ENCODE results near the gene GPR22. TPM values are rescaled to one million over a fixed set of nuclear protein-coding genes. Genes with fewer than 3 reads are reported as not detected.

GPR22 gene
- total and polyA plus RNA-seq, 2 of the 4 experiments (the other 2 are of a cell fraction) = not detected

DNA sequence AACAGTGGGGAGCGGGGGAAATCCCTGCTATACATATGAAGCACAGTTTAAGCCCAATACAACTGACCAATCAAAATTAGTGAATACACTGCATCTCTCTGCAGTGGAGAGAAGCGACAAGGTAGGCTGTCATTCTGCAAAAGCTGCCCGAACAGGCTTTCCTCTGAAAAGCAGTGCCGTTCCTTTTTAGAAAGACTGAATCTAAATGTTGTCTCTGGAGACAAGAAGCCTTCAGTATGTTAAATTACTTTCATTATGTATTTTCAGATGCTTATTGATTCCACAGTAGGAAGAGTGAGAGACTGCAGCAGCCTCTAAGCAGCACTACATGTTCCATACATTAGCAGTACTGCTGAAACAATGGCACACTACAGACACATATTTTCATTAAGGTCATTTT, at the start of gene GPR22 (continued):
- TF ChIP-seq, protein P1, sequence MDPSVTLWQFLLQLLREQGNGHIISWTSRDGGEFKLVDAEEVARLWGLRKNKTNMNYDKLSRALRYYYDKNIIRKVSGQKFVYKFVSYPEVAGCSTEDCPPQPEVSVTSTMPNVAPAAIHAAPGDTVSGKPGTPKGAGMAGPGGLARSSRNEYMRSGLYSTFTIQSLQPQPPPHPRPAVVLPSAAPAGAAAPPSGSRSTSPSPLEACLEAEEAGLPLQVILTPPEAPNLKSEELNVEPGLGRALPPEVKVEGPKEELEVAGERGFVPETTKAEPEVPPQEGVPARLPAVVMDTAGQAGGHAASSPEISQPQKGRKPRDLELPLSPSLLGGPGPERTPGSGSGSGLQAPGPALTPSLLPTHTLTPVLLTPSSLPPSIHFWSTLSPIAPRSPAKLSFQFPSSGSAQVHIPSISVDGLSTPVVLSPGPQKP (IDR thresholded peaks at IDR 0.05; ENCODE audit: borderline replicate concordance, low read depth, low read length) = no peak

DNA sequence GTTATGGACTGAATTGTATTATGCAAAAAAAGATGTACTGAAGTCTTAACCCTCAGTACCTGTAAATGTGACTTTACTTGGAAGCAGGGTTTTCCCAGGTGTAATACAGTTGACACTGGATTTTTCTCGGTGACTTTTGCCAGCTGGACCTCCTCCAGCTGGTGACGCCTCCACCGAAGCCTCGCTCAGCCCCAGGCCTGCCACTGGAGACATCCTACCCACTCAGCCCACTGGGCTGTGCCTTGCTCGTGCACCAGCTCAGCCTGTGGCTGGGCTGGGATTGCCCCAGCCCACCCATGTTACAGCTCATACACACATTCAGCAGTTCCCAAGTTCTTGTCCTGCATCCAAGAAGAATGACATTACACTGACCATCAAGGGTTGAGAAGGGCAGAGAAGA, 42.4 kb upstream of the GPR22 start:
- H3K27ac ChIP-seq (ENCODE audit: insufficient read depth, low read length) = no peak overlapping the region
- CTCF ChIA-PET = no interaction called here
- peaks cover 5% of the 10 kb centered on the region; the same call in 1 of the 2 replicates for H3K9me1 ChIP-seq (ENCODE audit: insufficient read depth, low read length)
- no peak overlapping the region for H3K4me3 ChIP-seq (ENCODE audit: insufficient read depth, low read depth, low read length)
- H3K4ac ChIP-seq (ENCODE audit: low read depth, low read length) = no peak overlapping the region
- no peak overlapping the region for H4K5ac ChIP-seq (ENCODE audit: low read depth, low read length)
- no peak overlapping the region for H4K91ac ChIP-seq (ENCODE audit: insufficient read depth, low read depth, low read length)
- H3K9me3 ChIP-seq (ENCODE audit: control insufficient read depth, insufficient read depth, low read length) = no peaks in the 10 kb centered on the region
- H2BK20ac ChIP-seq (ENCODE audit: low read depth, low read length) = no peak overlapping the region
- no TSS peak for BruUV-seq (replicated peaks)
- DNase-seq = no peak
- dilution Hi-C loops (cut with HindIII; ENCODE audit: low sequenced_read_pairs, unreplicated experiment) = no loop called here
- H2AK5ac ChIP-seq (ENCODE audit: low read depth, low read length) = no peak overlapping the region
- H4K20me1 ChIP-seq (ENCODE audit: insufficient read depth, low read length) = no peaks in the 10 kb centered on the region; the same call in 1 of the 2 replicates
- intact Hi-C loops (cut with micrococcal nuclease) = no loop called here
- WGBS, 2 experiments (ENCODE audit: extremely low coverage in 2 of 2, insufficient read length in 1 of 2) = 100% methylated on average over 2 of the region's 5 CpGs; no CpG with 5 or more reads in 1 of the 2 experiments
- peak overlapping the region; percentile 72 for H2AK9ac ChIP-seq (replicated peaks; ENCODE audit: low read depth, low read length, poor library complexity)
- no peak overlapping the region for H2AFZ ChIP-seq (replicated peaks; ENCODE audit: low read length, poor library complexity)
- H3K4me1 ChIP-seq (ENCODE audit: control insufficient read depth, insufficient read depth, low read length) = no peaks in the 10 kb centered on the region
- H3K14ac ChIP-seq (replicated peaks; ENCODE audit: low read depth, low read length) = no peak overlapping the region
- H3K56ac ChIP-seq (ENCODE audit: extremely low read depth, insufficient read depth, low read length) = no peak overlapping the region
- POLR2A ChIA-PET (ENCODE audit: unreplicated experiment) = no interaction called here
- H3K18ac ChIP-seq (ENCODE audit: low read depth, low read length) = no peak overlapping the region
- peaks cover 3 to 24% of the 10 kb centered on the region in 2 experiments; a peak in 3 of 4 replicates for H3K79me1 ChIP-seq (ENCODE audit: low read depth in 1 of 2, low read length in 2 of 2)
- no peaks in the 10 kb centered on the region for H3K36me3 ChIP-seq (ENCODE audit: control insufficient read depth, insufficient read depth, low read length)
- TF ChIP-seq MXI1 (IDR thresholded peaks at IDR 0.05; ENCODE audit: borderline replicate concordance, low read depth, low read length) = no peak
- TF ChIP-seq MAZ (IDR thresholded peaks at IDR 0.05; ENCODE audit: borderline replicate concordance, low read depth, low read length) = no peak
- no peak for TF ChIP-seq NFE2L2 (IDR thresholded peaks at IDR 0.05; ENCODE audit: low read depth, low read length)
- no peak for TF ChIP-seq CEBPB (IDR thresholded peaks at IDR 0.05; ENCODE audit: low read depth, low read length)
- no peak for TF ChIP-seq RCOR1 (IDR thresholded peaks at IDR 0.05; ENCODE audit: insufficient replicate concordance, low read length)
- no peak for TF ChIP-seq RAD21 (IDR thresholded peaks at IDR 0.05; ENCODE audit: low read length)
- H3K9ac ChIP-seq (ENCODE audit: low read depth, low read length) = no peak overlapping the region
- no peak overlapping the region for H2BK15ac ChIP-seq (ENCODE audit: low read depth, low read length)
- H3K27me3 ChIP-seq (ENCODE audit: control insufficient read depth, insufficient read depth, low read length) = no peaks in the 10 kb centered on the region
- no peak overlapping the region for H2BK5ac ChIP-seq (ENCODE audit: low read depth, low read length, poor library complexity, severe bottlenecking)
- no peak overlapping the region for H3K23ac ChIP-seq (ENCODE audit: low read depth, low read length)
- H4K8ac ChIP-seq (ENCODE audit: low read depth in 2 of 2, low read length in 2 of 2) = no peak overlapping the region
- in situ Hi-C loops (cut with MboI; ENCODE audit: low sequenced_read_pairs) = no loop called here
- no peak for ATAC-seq (ENCODE audit: low read depth)
- no peak overlapping the region for H3K4me2 ChIP-seq (ENCODE audit: low read depth, low read length)
- no peak overlapping the region for H2BK120ac ChIP-seq (ENCODE audit: low read depth, low read length)

Data from IMR-90 (cell line).